ENCODE data around the gene THSD7A. TPM values are rescaled to one million over a fixed set of nuclear protein-coding genes. Genes with fewer than 3 reads are reported as not detected.
"Not testable (repeated sequence)": the region's sequence is repeated elsewhere in the genome, so short reads cannot be mapped to it uniquely, and the experiment has no call there.

The THSD7A gene
- total and polyA plus RNA-seq, 2 experiments from 2014 or later = 4.0 to 8.3 TPM

- Histone ChIP-seq H3K27ac (no peak overlapping the region), H3K27me3 (no peaks in the 10 kb centered on the region), H3K9me3 (ENCODE audit: low read depth) (no peaks in the 10 kb centered on the region), H3K79me2 (no peaks in the 10 kb centered on the region), H4K20me1 (ENCODE audit: insufficient read depth, poor library complexity, severe bottlenecking) (no peaks in the 10 kb centered on the region), H3K9me2 (replicated peaks; ENCODE audit: insufficient read depth) (no peaks in the 10 kb centered on the region), H2AFZ (no peak overlapping the region), H3K4me3 (no peak overlapping the region), H3K4me1 (ENCODE audit: insufficient read depth) (no peaks in the 10 kb centered on the region), H3K36me3 (replicated peaks; ENCODE audit: insufficient read depth, low read depth) (no peaks in the 10 kb centered on the region), H3K4me2 (no peak overlapping the region)
- WGBS (ENCODE audit: low lambda C conversion rate, missing lambda C conversion rate) = 98% methylated on average over 4 of the region's 4 CpGs
- no peak for DNase-seq (ENCODE audit: low spot score)
- no peak for TF ChIP-seq CTCF (IDR thresholded peaks at IDR 0.05; ENCODE audit: poor library complexity)
Measured at GRCh38 chr7:11447106-11447505, 384.9 kb downstream of the THSD7A start.

- DNase-seq (ENCODE audit: low spot score); H3K4me2 ChIP-seq; H4K20me1 ChIP-seq (ENCODE audit: insufficient read depth, poor library complexity, severe bottlenecking); H3K36me3 ChIP-seq (replicated peaks; ENCODE audit: insufficient read depth, low read depth); H3K4me1 ChIP-seq (ENCODE audit: insufficient read depth); H3K9me3 ChIP-seq (ENCODE audit: low read depth); H2AFZ ChIP-seq; H3K27me3 ChIP-seq; H3K79me2 ChIP-seq; H3K9me2 ChIP-seq (replicated peaks; ENCODE audit: insufficient read depth); H3K27ac ChIP-seq; H3K4me3 ChIP-seq: not testable (repeated sequence)
- WGBS (ENCODE audit: low lambda C conversion rate, missing lambda C conversion rate) = 96% methylated on average over 4 of the region's 4 CpGs
Measured at GRCh38 chr7:11443934-11444333, 388.1 kb downstream of the THSD7A start.

- H3K36me3 ChIP-seq (replicated peaks; ENCODE audit: insufficient read depth, low read depth) = no peaks in the 10 kb centered on the region
- no peaks in the 10 kb centered on the region for H3K9me2 ChIP-seq (replicated peaks; ENCODE audit: insufficient read depth)
- H3K27ac ChIP-seq = no peak overlapping the region
- H2AFZ ChIP-seq = no peak overlapping the region
- no peaks in the 10 kb centered on the region for H3K79me2 ChIP-seq
- no peak overlapping the region for H3K4me3 ChIP-seq
- H3K4me1 ChIP-seq (ENCODE audit: insufficient read depth) = no peaks in the 10 kb centered on the region
- H3K27me3 ChIP-seq = no peaks in the 10 kb centered on the region
- no peak overlapping the region for H3K4me2 ChIP-seq
- no peak for DNase-seq (ENCODE audit: low spot score)
- TF ChIP-seq CTCF (IDR thresholded peaks at IDR 0.05; ENCODE audit: poor library complexity) (no peak), EZH2 (IDR thresholded peaks at IDR 0.05; ENCODE audit: borderline replicate concordance) (no peak), EZH2phosphoT487 (IDR thresholded peaks at IDR 0.05; ENCODE audit: low read depth, severe bottlenecking, unreplicated experiment) (no peak)
- no peaks in the 10 kb centered on the region for H3K9me3 ChIP-seq (ENCODE audit: low read depth)
- WGBS (ENCODE audit: low lambda C conversion rate, missing lambda C conversion rate) = 75% methylated on average over 1 of the region's 1 CpG
- H4K20me1 ChIP-seq (ENCODE audit: insufficient read depth, poor library complexity, severe bottlenecking) = no peaks in the 10 kb centered on the region
Measured at GRCh38 chr7:11437994-11438393, 394.0 kb downstream of the THSD7A start.

GRCh38 chr7:11436773-11437524, 395.0 kb downstream of the THSD7A start:
- H4K20me1 ChIP-seq (ENCODE audit: insufficient read depth, poor library complexity, severe bottlenecking) = no peaks in the 10 kb centered on the region
- H3K27ac ChIP-seq = no peak overlapping the region
- no peaks in the 10 kb centered on the region for H3K9me2 ChIP-seq (replicated peaks; ENCODE audit: insufficient read depth)
- TF ChIP-seq EZH2 (IDR thresholded peaks at IDR 0.05; ENCODE audit: borderline replicate concordance) (no peak), CTCF (IDR thresholded peaks at IDR 0.05; ENCODE audit: poor library complexity) (no peak), EZH2phosphoT487 (IDR thresholded peaks at IDR 0.05; ENCODE audit: low read depth, severe bottlenecking, unreplicated experiment) (no peak)
- no peaks in the 10 kb centered on the region for H3K27me3 ChIP-seq
- H3K36me3 ChIP-seq (replicated peaks; ENCODE audit: insufficient read depth, low read depth) = no peaks in the 10 kb centered on the region
- no peak overlapping the region for H3K4me3 ChIP-seq
- WGBS (ENCODE audit: low lambda C conversion rate, missing lambda C conversion rate) = 76% methylated on average over 2 of the region's 2 CpGs
- H3K9me3 ChIP-seq (ENCODE audit: low read depth) = no peaks in the 10 kb centered on the region
- H3K4me2 ChIP-seq = no peak overlapping the region
- no peak for DNase-seq (ENCODE audit: low spot score)
- H3K79me2 ChIP-seq = no peaks in the 10 kb centered on the region
- H3K4me1 ChIP-seq (ENCODE audit: insufficient read depth) = no peaks in the 10 kb centered on the region
- H2AFZ ChIP-seq = no peak overlapping the region

Data from hepatocyte (in vitro differentiated cells).